ENCODE results near the gene ALAS1. TPM values are rescaled to one million over a fixed set of nuclear protein-coding genes. Genes with fewer than 3 reads are reported as not detected.

Gene ALAS1
- total RNA-seq, 1 experiment from 2014 or later, result 58.6 TPM

- no TSS peak for BruUV-seq (replicated peaks)
- Histone ChIP-seq H3K27me3 (replicated peaks; ENCODE audit: insufficient read depth, low read depth, low read length, poor library complexity) (no peaks in the 10 kb centered on the region), H3K36me3 (ENCODE audit: insufficient read depth, low read length, poor library complexity, severe bottlenecking) (peaks cover 38% of the 10 kb centered on the region), H3K9me3 (ENCODE audit: low read depth, low read length, poor library complexity, severe bottlenecking) (no peaks in the 10 kb centered on the region), H3K4me3 (ENCODE audit: low read depth, low read length, poor library complexity, severe bottlenecking) (no peak overlapping the region), H3K27ac (ENCODE audit: low read depth, low read length, poor library complexity, severe bottlenecking) (no peak overlapping the region), H3K4me1 (ENCODE audit: insufficient read depth, low read length, poor library complexity, severe bottlenecking) (no peaks in the 10 kb centered on the region)
- TF ChIP-seq EZH2 (IDR thresholded peaks at IDR 0.05; ENCODE audit: borderline replicate concordance, low read depth, low read length, poor library complexity, severe bottlenecking), result no peak
- TF ChIP-seq, protein P1, sequence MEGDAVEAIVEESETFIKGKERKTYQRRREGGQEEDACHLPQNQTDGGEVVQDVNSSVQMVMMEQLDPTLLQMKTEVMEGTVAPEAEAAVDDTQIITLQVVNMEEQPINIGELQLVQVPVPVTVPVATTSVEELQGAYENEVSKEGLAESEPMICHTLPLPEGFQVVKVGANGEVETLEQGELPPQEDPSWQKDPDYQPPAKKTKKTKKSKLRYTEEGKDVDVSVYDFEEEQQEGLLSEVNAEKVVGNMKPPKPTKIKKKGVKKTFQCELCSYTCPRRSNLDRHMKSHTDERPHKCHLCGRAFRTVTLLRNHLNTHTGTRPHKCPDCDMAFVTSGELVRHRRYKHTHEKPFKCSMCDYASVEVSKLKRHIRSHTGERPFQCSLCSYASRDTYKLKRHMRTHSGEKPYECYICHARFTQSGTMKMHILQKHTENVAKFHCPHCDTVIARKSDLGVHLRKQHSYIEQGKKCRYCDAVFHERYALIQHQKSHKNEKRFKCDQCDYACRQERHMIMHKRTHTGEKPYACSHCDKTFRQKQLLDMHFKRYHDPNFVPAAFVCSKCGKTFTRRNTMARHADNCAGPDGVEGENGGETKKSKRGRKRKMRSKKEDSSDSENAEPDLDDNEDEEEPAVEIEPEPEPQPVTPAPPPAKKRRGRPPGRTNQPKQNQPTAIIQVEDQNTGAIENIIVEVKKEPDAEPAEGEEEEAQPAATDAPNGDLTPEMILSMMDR (conservative IDR thresholded peaks at IDR 0.05; ENCODE audit: low read depth, low read length), result no peak
- DNase-seq (ENCODE audit: low spot score), result no peak
- ChIA-PET CTCF (interaction anchor here (0.6 kb wide), 1 partner anchor 232 kb away, joined by 3 read pairs; the partner anchor contains the start of gene ABHD14B), POLR2A (ENCODE audit: low non-redundant PET) (interaction anchor here (0.6 kb wide), 1 partner anchor 373 kb away, joined by 3 read pairs; no protein-coding TSS in a partner anchor)
- intact Hi-C loops (cut with micrococcal nuclease; ENCODE audit: unreplicated experiment), result no loop called here
These were observed 7.9 kb downstream of the ALAS1 start for GRCh38 chr3:52205727-52206372.

- H3K9me3 ChIP-seq (ENCODE audit: low read depth, low read length, poor library complexity, severe bottlenecking), result no peaks in the 10 kb centered on the region
- no peaks in the 10 kb centered on the region for H3K27me3 ChIP-seq (replicated peaks; ENCODE audit: insufficient read depth, low read depth, low read length, poor library complexity)
- H3K4me3 ChIP-seq (ENCODE audit: low read depth, low read length, poor library complexity, severe bottlenecking), result no peak overlapping the region
- no peak overlapping the region for H3K27ac ChIP-seq (ENCODE audit: low read depth, low read length, poor library complexity, severe bottlenecking)
- BruUV-seq (replicated peaks), result no TSS peak
- no peaks in the 10 kb centered on the region for H3K4me1 ChIP-seq (ENCODE audit: insufficient read depth, low read length, poor library complexity, severe bottlenecking)
- DNase-seq (ENCODE audit: low spot score), result no peak
- H3K36me3 ChIP-seq (ENCODE audit: insufficient read depth, low read length, poor library complexity, severe bottlenecking), result peaks cover 57% of the 10 kb centered on the region
- intact Hi-C loops (cut with micrococcal nuclease; ENCODE audit: unreplicated experiment), result no loop called here
- ChIA-PET CTCF (no interaction called here), POLR2A (ENCODE audit: low non-redundant PET) (no interaction called here)
- TF ChIP-seq, protein P1 (conservative IDR thresholded peaks at IDR 0.05; ENCODE audit: low read depth, low read length), result no peak
- TF ChIP-seq EZH2 (IDR thresholded peaks at IDR 0.05; ENCODE audit: borderline replicate concordance, low read depth, low read length, poor library complexity, severe bottlenecking), result no peak
These were observed 10.6 kb downstream of the ALAS1 start for GRCh38 chr3:52208556-52208955.

- no peak for DNase-seq (ENCODE audit: low spot score)
- H3K4me3 ChIP-seq (ENCODE audit: low read depth, low read length, poor library complexity, severe bottlenecking), result no peak overlapping the region
- no peaks in the 10 kb centered on the region for H3K4me1 ChIP-seq (ENCODE audit: insufficient read depth, low read length, poor library complexity, severe bottlenecking)
- no peaks in the 10 kb centered on the region for H3K27me3 ChIP-seq (replicated peaks; ENCODE audit: insufficient read depth, low read depth, low read length, poor library complexity)
- H3K9me3 ChIP-seq (ENCODE audit: low read depth, low read length, poor library complexity, severe bottlenecking), result no peaks in the 10 kb centered on the region
- ChIA-PET POLR2A (ENCODE audit: low non-redundant PET) (interaction anchor here (0.6 kb wide), 1 partner anchor 8 kb away, joined by 3 read pairs; no protein-coding TSS in a partner anchor), CTCF (no interaction called here)
- TF ChIP-seq, protein P1 (conservative IDR thresholded peaks at IDR 0.05; ENCODE audit: low read depth, low read length), result no peak
- no peak for TF ChIP-seq EZH2 (IDR thresholded peaks at IDR 0.05; ENCODE audit: borderline replicate concordance, low read depth, low read length, poor library complexity, severe bottlenecking)
- intact Hi-C loops (cut with micrococcal nuclease; ENCODE audit: unreplicated experiment), result no loop called here
- no TSS peak for BruUV-seq (replicated peaks)
- H3K36me3 ChIP-seq (ENCODE audit: insufficient read depth, low read length, poor library complexity, severe bottlenecking), result peaks cover 51% of the 10 kb centered on the region
- H3K27ac ChIP-seq (ENCODE audit: low read depth, low read length, poor library complexity, severe bottlenecking), result no peak overlapping the region
These were observed 12.1 kb downstream of the ALAS1 start for GRCh38 chr3:52210037-52210436.

All from A673 (cell line).